Measurements from ENCODE around the gene MYO9A.

GRCh38 chr15:72062319-72062718 lies 55.6 kb downstream of the MYO9A start:
- TF ChIP-seq CTCF (conservative IDR thresholded peaks at IDR 0.05) (no peak), EZH2 (IDR thresholded peaks at IDR 0.05; ENCODE audit: low read depth) (no peak)
